ENCODE results near the gene CACNG7.
"Not testable (repeated sequence)": the region's sequence is repeated elsewhere in the genome, so short reads cannot be mapped to it uniquely, and the experiment has no call there.

The CACNG7 gene

DNA sequence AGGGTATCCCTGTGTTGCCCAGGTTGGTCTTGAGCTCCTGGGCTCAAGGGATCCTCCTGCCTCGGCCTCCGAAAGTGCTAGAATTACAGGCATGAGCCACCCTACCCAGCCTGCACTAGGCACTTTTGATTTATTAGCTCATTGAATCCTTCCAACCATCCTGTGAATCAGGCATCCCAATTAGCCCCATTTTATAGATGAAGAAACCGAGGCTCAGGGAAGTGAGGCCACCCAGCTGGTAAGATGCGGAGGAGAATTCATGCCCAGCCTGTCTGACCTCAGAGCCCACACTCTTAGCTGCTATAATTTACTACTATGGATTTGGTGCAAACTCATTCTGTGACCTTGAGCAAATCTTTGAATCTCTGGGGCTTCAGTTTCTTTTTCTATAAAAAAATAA, 35.9 kb downstream of the CACNG7 start:
- Histone ChIP-seq H3K27ac (no peak overlapping the region), H3K4me3 (no peak overlapping the region)

DNA sequence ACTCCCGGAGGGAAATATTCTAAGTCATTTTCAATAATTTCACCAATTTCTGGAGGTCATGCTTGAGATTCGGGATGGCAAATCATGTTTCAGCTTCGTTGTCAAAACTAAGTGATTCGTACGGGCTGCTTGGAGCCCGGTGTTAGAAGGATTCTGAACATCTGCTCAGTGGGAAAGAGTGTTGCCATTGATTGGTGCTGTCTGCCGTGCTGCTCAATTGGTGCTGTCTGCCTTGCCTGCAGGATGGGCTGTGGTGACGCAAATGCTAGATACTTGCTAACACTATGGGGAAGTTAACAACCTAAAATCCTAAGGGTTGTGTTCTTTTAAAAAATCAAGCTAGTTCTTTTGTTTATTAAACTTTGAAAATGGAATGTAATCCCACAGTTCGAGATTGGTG, 36.4 kb downstream of the CACNG7 start:
- Histone ChIP-seq H3K27ac (no peak overlapping the region), H3K4me3 (no peak overlapping the region)

DNA sequence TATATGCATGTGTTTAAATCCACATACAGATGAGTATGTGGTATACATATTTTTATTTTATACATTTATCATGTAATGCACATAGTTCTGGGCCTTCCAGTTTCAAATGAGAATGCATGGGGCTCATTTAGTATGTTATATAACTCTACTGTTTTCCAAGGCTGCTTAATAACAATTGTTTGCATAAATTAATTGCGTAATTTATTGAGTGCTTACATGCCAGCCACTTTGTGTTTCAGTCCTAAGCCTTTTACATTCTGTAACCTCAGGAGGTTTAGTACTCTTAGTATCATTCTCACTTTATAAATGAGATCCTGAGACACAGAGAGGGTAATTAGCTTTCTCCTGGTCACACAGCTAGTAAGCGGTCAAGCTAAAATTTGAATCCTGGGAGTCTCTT, 36.9 kb downstream of the CACNG7 start:
- H3K27ac ChIP-seq: no peak overlapping the region
- no peak overlapping the region for H3K4me3 ChIP-seq

DNA sequence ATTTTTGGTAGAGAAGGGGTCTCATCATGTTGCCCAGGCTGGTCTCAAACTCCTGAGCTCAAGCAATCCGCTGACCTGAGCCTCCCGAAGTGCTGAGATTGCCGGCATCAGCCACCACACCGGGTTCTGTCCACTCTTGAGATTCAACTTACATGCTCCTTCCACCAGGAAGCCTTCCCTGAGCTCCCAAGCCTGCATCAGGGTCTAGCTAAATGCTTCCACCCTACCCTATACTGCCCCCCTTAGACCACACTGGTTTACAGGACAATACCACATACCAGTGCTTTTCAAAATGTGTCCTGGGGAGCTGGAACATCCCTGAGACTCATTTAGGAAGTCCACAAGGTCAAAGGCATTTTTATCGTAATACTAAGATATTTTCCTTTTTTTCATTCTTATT, 38.5 kb downstream of the CACNG7 start:
- H3K27ac ChIP-seq: no peak overlapping the region
- no peak overlapping the region for H3K4me3 ChIP-seq

DNA sequence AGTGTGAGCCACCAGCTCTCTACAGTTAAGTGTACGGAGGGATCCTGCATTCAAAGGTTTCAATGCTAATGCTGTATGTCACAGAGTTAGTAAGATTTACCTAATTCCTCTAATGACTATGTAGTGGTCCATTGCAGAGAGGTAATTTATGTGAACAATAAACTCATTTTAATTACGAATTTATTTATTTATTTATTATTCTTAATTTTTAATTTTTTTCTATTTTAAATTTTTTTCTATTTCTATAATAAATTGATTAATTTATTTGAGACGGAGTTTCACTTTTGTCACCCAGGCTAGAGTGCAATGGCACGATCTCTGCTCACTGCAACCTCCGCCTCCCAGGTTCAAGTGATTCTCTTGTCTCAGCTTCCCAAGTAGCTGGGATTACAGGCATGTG, 39.5 kb downstream of the CACNG7 start:
- not testable (repeated sequence) for H3K4me3 ChIP-seq, H3K27ac ChIP-seq

DNA sequence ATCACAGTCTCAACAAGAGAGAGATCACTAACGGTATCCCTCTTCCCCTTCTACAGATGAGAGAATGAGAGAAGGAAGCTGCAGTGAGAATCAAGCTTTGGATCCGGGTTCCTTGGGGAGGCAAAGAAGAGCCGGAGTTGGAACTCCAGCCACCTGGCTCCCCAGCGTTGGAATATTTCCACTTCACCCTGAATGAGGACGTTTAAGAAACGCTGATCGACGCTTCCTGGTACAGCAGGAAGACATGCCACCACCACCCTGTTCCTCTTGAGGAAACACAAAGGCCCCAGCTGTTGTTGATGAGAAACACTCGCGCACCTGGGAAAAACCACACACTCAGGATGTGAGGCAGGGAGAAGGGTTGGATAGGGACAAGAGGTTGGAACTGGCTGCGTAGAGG, 42.4 kb downstream of the CACNG7 start:
- H3K4me3 ChIP-seq: no peak overlapping the region
- H3K27ac ChIP-seq: no peak overlapping the region

DNA sequence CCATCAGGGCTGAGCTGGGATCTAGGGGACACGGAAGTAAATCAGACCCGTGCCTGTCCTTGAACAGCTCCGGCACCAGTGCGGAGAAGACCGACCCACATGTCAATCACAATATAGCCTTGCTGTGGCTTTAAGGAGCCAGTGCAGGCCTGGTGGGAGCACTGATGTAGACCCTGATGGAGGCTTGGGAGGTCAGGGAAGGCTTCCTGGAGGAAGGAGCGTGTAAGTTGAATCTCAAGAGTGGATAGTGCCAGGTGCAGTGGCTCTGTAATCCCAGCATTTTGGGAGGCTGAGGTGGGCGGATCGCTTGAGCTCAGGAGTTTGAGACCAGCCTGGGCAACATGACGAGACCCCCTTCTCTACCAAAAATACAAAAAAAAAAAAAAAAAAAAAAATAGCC, 42.9 kb downstream of the CACNG7 start:
- no peak overlapping the region for H3K4me3 ChIP-seq
- no peak overlapping the region for H3K27ac ChIP-seq

DNA sequence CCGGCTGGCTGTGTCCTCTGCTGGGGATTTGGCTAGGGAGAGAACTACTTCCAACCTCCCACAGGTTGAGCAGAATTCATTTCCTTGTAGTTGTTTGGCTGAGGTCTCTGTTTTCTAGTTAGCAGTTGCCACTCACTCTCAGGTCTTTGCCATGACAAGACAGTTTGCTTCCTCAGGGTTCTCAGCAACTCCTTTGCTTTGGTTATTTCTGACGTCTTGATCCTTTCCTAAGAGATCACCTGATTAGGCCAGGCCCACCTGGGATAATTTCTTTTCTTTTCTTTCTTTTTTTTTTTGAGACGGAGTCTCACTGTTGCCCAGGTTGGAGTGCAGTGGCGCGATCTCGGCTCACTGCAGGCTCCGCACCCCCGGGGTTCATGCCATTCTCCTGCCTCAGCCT, 44.3 kb downstream of the CACNG7 start:
- Histone ChIP-seq H3K27ac (no peak overlapping the region), H3K4me3 (no peak overlapping the region)

DNA sequence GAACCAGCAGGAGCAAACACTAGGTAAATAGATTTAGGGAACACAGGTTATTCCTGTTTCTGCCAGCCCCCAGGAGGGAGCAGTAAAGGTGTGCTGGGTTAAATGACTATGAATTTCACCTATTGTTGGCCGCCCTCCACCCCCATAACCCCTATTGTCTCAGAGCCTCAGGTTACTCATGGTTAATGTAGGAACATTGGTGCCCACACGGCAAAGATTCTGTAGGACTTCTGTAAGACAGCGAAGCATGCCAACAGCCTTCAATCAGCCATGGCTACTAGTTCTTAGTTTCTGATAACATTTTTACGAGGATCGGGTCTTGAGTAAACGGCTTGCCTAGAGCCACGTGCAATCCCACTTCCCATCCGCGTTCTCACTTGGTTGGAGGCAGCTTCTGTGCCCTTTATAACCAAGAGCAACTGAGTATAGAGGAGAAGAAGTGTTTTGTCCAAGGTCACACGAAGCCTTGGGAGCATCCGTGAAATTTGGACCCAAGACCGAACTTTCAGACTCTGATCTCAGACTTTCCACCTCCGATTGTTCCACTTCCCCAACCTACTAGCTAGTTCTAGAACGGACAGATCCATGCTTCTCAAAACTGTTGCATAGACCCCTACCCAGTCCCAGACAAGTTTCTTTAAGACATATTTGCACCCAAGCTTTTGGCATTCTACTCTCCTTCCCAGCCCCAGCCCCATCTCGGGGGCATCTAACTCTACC, 48.5 kb downstream of the CACNG7 start:
- no peak overlapping the region for H3K4me3 ChIP-seq
- H3K27ac ChIP-seq: no peak overlapping the region

DNA sequence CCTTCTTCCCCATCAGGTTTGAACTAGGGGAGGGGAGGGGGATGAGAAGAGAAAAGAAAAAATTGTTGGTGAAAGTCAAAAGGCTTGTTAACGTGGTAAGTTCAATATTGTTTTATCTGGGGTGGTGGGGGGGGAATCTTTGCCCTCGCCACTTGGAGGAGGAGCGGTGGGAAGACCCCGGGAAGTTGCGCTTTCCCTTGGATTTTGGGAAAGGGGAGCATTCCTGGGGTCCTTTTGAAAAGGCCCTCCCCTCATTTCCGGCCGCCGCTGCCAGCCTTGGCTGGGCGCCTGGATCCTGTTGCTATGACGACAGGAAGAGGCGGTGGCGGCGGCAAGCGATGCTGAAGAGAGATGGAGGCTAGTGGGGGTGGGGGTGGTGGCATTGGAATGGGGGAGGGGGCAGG, 49.1 kb downstream of the CACNG7 start:
- no peak overlapping the region for H3K4me3 ChIP-seq
- no peak overlapping the region for H3K27ac ChIP-seq

DNA sequence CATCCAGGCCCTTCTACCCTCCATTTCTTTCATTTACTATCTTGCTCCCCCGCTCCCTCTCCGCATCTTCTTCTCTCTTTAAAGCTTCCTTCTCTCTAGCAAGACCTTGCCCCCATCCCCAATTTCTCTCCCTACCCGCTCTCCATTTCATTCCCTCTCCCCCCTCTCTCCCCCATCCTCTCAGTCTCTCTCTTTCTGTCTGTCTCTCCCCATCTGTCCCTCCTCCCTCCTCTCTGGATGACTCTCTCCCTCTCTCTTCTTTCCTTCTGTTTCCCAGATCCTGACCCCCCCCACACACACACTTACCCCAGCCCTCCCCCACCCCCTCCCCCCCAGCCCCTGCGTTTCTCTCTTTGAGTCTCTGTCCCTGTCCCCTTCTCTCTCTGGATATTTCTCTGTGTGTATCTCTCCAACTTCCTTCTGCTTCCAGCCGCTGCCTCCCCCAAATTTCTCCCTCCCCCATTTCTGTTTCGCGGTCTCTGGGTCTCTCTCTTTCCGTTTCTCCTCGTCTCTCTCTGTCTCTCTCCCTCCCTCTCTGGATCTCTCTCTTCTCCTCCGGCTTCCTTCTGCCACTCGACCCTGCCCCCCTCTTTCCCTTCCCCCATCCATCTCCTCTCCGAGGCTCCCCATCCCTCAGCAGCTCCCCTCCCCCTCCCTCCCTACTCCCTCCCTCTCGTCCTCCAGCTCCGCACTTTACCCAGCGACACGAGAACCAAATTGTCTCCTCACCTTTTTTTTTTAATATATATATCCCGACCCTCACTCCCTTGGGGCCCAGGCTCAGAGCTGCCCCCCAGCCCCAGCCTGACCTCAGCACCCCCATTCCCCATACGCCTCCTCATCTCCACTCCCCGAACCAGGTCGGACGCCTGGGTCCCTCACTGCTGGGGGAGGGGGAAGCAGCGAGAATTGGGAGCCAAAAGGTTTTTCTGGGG, 50.0 kb downstream of the CACNG7 start:
- Histone ChIP-seq H3K4me3 (no peak overlapping the region), H3K27ac (no peak overlapping the region)

DNA sequence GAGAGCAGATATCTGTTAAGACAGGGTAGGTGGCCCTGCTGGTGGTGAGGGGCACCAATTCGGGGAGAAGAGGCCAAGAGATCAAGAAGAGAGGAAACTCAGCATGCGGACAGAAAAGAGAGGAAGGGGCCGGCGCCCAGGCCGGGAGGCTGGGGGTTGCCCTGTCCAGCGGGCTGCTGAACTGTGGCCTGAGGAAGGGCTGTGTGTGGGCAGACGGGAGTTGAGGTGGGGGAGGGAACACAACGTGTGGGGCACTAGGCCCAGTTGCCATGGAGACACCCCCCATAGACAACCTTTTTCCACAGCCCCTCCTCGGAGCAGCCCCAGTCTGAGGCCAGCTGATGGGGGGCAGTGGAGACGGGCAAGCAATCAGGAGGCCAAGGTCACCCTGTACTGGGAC, 51.1 kb downstream of the CACNG7 start:
- no peak overlapping the region for H3K27ac ChIP-seq
- no peak overlapping the region for H3K4me3 ChIP-seq

DNA sequence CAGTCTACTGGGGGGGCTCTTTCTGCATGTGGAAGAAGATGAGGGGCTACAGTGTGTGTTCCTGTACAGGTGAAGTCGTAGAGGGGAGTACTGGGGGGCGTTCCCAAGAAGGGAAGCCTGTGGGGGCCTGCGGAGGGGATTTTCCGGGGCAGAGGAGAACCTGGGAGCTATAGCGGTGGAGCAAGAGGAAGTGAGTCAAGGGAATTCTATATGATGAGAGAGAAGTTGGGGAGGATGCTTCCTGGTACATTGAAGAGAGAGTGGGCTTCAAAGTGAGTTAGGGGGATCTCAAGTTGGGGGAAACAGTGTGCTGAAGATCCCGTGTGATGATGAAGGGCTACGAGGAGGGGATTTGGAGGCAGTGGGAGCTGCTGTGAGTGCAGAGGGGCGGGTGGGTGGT, 51.8 kb downstream of the CACNG7 start:
- no peak overlapping the region for H3K27ac ChIP-seq

DNA sequence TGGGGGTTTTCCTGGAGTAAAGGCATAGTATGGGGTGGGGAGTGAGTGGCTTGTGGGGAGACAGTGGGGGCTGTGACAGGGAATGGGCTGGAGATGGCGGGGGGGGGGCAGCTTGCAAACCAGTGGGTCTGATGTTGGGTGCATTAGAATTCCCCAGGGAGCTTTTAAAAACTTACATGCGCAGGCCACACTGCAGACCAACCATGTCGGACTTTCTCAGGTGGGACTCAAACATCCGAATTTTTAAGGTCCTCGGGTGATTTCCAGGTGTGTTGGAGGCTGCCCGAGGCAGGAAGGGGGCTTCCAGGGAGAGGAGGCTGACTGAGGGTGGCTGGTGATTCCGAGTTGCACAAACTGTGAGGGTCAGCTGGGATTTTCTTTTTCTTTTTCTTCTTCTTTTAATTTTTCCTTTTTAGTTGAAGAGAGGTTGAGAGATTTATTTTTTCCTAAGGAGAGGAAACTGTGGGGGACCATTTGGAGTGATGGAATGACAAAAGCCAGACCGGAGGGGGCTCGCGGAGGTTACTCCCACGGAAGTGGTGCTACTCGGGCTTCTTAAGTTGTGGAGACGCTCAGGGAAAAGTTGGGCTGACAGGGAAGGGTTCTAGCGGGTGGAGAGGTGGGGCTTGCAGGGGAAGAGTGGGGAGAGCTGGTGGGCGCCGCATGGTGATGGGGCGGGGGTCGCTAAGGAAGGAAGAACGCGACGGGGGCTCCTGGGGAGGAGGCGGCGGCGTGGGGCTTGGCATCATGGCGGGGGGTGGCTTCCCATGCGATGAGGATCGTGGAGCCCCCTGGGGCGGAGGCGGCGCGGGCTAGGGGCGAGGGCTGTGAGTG, 52.7 kb downstream of the CACNG7 start:
- no peak overlapping the region for H3K27ac ChIP-seq
- no peak overlapping the region for H3K4me3 ChIP-seq

More for the DNA sequence above, 51.8 kb downstream of the CACNG7 start:
- H3K4me3 ChIP-seq: no peak overlapping the region

DNA sequence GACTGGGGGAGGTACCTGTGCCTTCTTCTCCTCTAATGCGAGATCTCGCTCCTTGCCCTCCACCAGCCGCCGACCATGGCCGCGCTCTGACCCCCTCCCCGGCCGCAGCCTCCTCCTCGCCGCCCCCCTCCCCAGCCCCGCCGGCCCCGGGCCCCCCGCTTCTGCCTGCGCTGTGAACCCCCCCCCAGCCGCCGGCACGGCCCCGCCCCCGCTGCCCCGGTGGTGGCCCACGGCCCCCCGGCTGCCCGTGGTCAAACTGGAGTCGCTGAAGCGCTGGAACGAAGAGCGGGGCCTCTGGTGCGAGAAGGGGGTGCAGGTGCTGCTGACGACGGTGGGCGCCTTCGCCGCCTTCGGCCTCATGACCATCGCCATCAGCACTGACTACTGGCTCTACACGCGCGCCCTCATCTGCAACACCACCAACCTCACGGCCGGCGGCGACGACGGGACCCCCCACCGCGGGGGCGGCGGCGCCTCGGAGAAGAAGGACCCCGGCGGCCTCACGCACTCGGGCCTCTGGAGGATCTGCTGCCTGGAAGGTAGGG, 53.9 kb downstream of the CACNG7 start, which contains the start of gene CACNG8:
Gene CACNG8 (plus strand): TSS at position 51 of the 545 bp plus-strand sequence.
- H3K27ac ChIP-seq: no peak within 1 kb of the TSS

DNA sequence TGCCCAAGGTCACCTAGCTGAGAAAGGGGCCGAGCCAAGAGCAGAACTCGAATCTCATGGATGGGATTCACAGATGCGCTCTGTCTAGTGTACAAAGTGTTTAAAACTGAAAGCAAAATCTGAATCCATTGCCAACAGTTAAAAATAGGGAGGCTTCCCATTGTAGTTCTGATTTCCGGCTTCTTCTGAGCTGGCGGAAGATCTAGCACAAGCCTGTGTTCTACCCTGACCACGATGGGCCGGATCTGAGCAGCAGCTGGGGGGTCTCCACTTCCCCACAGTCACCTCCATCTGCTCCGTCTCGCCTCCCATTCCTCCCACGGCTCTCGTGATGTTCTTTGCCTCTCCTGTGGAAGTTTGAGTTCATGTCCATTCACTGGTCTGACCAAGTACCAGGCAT, 56.0 kb downstream of the CACNG7 start:
- no peak overlapping the region for H3K27ac ChIP-seq
- no peak overlapping the region for H3K4me3 ChIP-seq

More for the DNA sequence above, 53.9 kb downstream of the CACNG7 start, which contains the start of gene CACNG8:
- no peak within 1 kb of the TSS for H3K4me3 ChIP-seq

DNA sequence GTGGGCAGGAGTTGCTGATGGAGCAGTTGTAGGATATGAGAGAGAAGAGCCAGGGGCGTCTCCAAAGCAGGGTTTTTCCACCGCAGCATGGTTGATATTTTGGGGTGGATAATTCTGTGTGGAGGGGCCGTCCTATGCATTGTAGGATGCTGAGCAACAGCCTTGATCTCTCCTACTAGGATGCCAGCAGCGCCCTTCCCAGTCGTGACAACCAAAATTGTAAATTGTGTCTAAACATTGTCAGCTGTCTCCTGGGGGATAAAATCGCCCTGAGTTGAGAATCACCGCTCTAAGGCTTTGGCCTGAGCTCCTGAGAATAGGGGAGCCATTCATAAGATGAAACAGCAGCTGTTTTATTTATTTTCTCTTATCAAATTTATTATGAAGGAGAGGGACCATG, 57.9 kb downstream of the CACNG7 start:
- Histone ChIP-seq H3K27ac (no peak overlapping the region), H3K4me3 (no peak overlapping the region)

DNA sequence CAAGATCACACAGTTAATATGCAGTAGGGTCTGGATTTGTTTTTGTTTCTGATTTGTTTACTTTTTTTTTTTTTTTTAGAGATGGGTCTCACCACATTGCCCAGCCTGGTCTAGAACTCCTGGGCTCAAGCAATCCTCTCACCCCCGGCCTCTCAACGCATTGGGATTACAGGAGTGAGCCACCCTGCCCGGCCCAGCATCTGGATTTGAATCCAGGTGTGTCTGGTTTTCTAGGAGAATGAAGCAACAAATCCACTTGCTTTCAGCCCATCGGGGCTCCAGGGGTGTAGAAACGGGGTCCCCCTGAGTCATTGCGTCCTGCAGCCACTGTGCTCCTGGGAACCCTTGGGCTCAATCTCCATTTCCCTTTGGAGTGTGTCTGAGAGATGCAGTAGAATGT, 60.3 kb downstream of the CACNG7 start:
- no peak overlapping the region for H3K27ac ChIP-seq
- no peak overlapping the region for H3K4me3 ChIP-seq

DNA sequence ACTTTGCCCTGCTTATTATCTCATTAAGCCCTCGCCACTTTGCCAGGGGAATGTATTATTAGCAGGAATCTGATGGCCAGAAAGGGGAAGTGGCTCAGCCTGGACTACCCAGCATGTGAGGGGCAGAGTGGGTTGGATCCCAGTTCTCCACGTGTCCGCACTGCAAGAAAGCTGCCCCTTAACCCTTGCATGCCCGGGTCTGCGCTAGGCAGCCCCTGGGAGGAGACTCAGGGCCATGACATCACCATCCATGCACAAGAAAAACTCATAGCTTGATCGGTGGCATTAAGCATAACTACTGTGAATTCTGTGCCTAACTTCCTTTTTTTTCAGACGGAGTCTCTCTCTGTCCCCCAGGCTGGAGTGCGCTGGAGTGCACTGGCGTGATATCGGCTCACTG, 62.6 kb downstream of the CACNG7 start:
- no peak overlapping the region for H3K27ac ChIP-seq
- H3K4me3 ChIP-seq: no peak overlapping the region

DNA sequence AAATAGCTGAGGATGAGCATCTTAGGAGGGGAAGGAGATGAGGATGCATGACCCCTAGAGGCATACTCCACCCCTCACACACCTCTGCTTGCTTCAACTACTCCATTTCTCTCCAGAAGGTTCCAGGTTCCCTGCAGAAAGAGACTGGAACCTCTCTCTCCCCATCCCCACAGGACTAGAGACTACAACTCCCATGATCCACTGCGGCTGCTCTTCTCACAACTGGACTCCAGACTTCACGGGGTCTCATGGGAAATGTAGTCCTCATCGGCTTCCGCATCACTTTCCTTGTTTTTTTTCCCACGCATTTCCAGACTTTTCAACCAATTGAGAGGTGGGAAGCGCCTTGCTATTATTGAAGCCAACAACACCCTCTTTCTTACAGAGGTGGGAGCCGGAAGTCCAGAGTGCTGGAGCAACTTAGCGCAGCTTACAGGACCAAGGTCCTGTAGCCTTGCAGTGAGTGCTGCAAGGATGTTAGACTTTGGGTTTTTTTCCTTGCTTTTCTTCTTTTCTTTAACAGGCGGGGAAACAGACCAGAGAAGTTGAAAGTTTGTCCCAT, 68.4 kb downstream of the CACNG7 start:
- Histone ChIP-seq H3K27ac (no peak overlapping the region), H3K4me3 (no peak overlapping the region)
